H7 (cell line): ENCODE data around the gene TBCA. TPM values are rescaled to one million over a fixed set of nuclear protein-coding genes. Genes with fewer than 3 reads are reported as not detected.
"Not testable (repeated sequence)": the region's sequence is repeated elsewhere in the genome, so short reads cannot be mapped to it uniquely, and the experiment has no call there.

ENCODE experiments used
- DNase-seq: peaks from one replicate; pipeline ENCODE4 v3.0.0; 2012
- H3K27me3 ChIP-seq: 2 replicates; pipeline ENCODE4 v1.6.0; 2011; ENCODE audit warnings: mild to moderate bottlenecking, low read length; ENCODE audit not compliant: control insufficient read depth, insufficient read depth
- H3K36me3 ChIP-seq: replicated peaks from 2 replicates; pipeline ENCODE4 v1.5.1; 2011; ENCODE audit warnings: low read length; ENCODE audit not compliant: control insufficient read depth, insufficient read depth
- H3K4me3 ChIP-seq: 2 replicates; pipeline ENCODE4 v1.5.1; 2011; ENCODE audit warnings: low read depth, mild to moderate bottlenecking, control low read depth, low read length, moderate library complexity; ENCODE audit not compliant: insufficient read depth
- total RNA-seq: library from RNA; depleted of rRNA; stranded (reverse); fragments of >200 nt; shearing (Covaris generic); gene quantifications from 2 replicates; pipeline ENCODE4 v1.2.3, GENCODE V29; 2014

The TBCA gene
- total RNA-seq, 1 experiment from 2014 or later: 172 TPM

DNA sequence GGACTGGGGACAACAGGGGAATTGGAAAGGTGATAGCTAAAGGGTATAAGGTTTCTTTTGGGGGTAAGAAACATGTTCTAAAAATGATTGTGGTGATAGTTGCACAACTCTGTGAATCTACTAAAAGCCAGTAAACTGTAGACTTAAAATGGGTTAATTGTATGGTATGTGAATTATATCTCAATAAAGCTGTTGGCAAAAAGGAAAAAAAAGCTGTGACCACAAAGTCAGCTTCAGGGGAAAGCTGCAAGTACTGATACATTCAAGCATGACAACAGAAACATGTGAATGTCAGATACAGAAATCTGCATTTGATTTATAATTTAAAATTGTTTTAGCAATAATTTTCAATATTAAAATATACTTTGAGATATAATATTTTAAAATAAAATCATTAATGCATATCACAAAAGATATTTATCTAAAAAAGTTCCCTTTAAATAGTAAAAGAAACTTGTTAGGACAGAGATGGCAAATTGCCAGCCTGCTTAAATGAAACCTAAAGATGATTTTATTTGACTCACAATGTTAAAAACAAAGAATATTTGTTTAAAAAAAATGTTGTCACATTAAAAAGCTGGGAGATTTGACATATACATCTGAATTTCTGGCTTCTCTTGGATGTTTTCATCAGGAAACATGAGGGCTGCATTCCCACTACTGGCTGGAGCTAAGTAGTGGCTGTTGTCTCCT lies 66.0 kb downstream of the TBCA start:
- Histone ChIP-seq H3K27me3 (no peaks in the 10 kb centered on the region), H3K36me3 (peaks cover 12% of the 10 kb centered on the region), H3K4me3 (no peak overlapping the region)
- DNase-seq: no peak

DNA sequence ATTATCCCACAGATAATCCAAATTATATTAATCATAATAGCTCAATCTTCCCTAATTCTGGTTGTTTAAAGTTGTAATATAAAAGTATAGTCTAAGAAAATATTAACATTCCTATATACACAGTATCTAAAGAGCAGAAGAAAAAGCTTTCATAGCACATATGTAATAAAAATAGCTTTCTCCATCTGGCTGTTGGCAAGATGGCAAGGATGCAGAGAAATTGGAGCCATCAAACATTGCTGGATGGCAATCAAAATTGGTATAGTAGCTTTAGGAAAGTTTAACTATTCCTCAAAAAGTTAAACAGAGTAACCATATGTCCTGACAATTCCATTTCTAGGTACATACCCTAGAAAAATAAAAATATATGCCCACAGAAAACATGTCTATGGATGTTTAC lies 66.8 kb downstream of the TBCA start:
- Histone ChIP-seq H3K4me3 (no peak overlapping the region), H3K27me3 (no peaks in the 10 kb centered on the region), H3K36me3 (peaks cover 13% of the 10 kb centered on the region)
- DNase-seq: no peak

DNA sequence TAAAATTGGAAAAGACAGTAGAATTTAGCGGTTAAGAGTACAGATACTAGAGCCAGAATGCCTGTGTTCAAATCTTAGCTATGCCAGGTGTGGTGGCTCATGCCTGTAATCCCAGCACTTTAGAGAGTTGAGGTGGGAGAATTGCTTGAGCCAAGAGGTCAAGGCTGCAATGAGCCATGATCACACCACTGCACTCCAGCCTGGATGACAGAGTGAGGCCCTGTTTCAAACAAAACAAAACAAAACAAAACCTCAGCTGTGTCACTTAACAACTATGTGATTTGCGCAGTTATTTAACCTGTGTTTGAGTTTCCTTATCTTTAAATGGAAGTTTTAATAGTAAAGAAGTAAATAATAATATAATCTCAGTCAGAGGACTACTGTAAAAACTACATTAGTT lies 68.3 kb downstream of the TBCA start:
- no peaks in the 10 kb centered on the region for H3K27me3 ChIP-seq
- H3K36me3 ChIP-seq: peaks cover 17% of the 10 kb centered on the region
- no peak for DNase-seq
- H3K4me3 ChIP-seq: no peak overlapping the region

DNA sequence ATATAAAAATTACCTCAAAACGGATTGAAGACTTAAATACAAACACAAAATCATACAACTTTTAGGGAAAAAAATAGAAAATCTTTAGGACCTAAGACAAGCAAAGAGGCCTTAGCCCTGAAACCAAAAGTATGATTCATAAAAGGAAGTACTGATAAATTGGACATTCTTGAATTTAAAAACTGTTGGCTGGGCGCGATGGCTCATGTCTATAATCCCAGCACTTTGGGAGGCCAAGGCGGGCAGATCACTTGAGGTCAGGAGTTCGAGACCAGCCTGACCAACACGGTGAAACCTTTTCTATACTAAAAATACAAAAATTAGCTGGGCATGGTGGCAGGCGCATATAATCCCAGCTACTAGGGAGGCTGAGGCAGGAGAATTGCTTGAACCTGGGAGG lies 76.6 kb downstream of the TBCA start:
- DNase-seq: not testable (repeated sequence)

DNA sequence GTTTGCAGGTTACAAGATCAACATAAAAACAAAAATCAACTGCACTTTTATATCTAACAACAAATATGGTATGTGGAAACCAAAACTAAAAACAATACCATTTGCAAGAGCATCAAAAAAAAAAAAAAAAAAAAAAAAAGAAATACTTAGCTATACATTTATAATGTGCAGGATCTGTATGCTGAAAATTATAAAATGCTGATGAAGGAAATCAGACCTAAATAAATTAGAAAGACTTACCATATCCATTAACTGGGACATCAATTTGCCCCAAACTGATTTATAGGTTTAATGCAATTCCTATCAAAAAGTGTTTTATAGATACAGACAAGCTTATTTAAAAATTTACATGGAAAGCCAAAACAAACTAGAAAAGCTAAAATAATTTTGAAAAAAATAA lies 77.2 kb downstream of the TBCA start:
- Histone ChIP-seq H3K36me3 (peaks cover under 1% of the 10 kb centered on the region), H3K27me3 (no peaks in the 10 kb centered on the region), H3K4me3 (no peak overlapping the region)
- no peak for DNase-seq

More for the DNA sequence above, 76.6 kb downstream of the TBCA start:
- H3K27me3 ChIP-seq, H3K4me3 ChIP-seq, H3K36me3 ChIP-seq: not testable (repeated sequence)

DNA sequence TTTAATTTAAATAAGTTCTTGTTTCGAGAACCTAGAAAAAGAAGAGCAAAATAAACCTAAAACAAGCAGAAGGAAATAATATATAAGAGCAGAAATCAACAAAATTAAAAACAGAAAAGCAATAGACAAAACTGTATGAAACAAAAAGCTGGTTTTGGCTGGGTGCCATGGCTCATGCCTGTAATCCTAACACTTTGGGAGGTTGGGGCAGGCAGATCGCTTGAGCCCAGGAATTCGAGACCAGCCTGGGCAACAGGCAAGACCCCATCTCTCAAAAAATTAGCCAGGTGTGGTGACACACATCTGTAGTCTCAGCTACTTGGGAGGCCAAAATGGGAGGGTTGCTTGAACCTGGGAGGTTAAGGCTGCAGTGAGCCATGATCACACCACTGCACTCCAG lies 78.4 kb downstream of the TBCA start:
- H3K4me3 ChIP-seq: no peak overlapping the region
- no peaks in the 10 kb centered on the region; the same call in 1 of the 2 replicates for H3K36me3 ChIP-seq
- no peaks in the 10 kb centered on the region for H3K27me3 ChIP-seq
- DNase-seq: no peak

DNA sequence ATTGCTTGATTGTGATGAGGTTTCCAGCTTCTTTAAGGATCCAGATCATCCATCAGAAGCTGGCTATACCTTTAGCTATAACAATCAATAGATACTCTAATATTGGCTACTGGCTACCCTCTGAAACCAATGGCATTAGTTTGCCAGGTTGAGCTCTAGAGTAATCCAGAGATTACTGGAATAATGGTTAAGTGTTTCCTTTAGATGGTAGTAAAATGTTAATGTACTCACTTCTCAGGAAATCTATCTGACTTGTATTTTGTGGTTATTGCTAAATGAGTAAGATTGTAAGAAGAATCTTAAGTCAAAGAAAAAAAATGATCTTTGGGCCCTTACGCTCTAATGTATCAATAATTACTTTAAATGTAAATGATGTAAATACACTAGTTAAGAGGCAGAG lies 80.0 kb downstream of the TBCA start:
- DNase-seq: no peak
- Histone ChIP-seq H3K27me3 (no peaks in the 10 kb centered on the region), H3K4me3 (no peak overlapping the region), H3K36me3 (no peaks in the 10 kb centered on the region)

DNA sequence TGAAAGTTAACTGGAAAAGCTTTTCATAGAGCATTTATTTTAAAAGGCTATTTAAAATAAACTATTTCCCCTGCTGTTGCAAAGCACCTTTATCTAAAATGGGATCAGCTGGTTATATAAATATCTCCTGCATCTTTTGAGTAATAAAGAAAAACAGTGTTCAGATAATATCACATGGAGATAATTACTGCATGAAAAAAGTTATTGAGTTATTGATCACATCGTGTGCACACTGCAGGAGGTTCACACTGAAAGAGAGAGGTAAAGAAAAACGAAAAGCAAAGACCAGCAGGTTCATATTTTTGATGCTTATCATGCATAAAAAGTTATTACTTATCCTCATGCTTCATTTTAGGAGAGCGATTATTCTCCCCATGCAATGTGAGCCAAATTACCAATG lies 82.2 kb downstream of the TBCA start:
- no peak overlapping the region for H3K4me3 ChIP-seq

DNA sequence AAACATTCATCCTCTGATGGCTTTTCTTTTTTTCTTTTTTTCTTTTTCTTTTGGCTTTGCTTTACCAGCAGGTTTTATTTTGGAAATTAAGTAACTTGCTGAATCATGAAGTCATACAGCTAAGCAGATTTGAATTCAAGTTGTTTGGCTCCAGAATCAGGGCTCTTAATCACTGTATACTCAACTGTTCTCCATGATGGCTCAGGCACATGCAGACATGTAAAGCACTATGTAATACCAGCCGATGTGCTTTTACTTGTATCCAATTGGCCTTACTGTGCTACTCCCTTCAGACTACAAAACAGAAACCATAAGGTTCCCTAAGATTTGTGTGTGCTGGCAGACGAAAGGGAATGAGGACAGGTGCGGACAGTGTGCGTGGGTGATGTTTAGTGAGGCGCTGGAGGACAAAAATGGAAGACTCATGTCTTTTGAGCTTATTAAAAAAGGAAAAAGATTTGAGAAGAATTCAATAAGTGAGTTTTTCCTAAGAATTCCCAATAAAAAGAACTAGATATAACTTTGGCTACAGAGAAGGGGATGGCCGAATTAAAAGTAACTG lies 92.9 kb downstream of the TBCA start:
- Histone ChIP-seq H3K27me3 (no peaks in the 10 kb centered on the region), H3K36me3 (no peaks in the 10 kb centered on the region), H3K4me3 (no peak overlapping the region)
- no peak for DNase-seq

More for the DNA sequence above, 82.2 kb downstream of the TBCA start:
- Histone ChIP-seq H3K27me3 (no peaks in the 10 kb centered on the region), H3K36me3 (peaks cover 1% of the 10 kb centered on the region; the same call in 1 of the 2 replicates)
- DNase-seq: no peak

DNA sequence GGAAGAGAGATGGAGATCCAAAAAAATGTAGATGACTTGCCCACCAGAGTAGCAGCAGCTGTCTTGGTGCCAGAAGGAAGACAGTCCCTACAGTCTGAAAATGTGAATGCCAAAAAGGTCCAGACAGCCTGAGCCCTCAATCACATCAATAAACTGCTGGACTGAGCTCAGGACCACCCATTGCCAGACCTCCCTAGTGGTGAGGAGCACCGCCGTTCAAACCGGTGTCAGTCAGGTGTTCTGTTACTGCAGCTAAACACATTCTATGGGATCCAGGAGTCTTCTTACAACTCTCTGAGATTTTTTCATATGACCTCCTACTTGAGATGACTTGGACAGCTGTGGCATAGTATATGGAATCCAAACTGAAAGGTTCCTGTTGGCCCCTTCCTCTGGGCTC lies 105.6 kb downstream of the TBCA start:
- Histone ChIP-seq H3K4me3 (no peak overlapping the region), H3K27me3 (no peaks in the 10 kb centered on the region), H3K36me3 (no peaks in the 10 kb centered on the region)
- DNase-seq: no peak

DNA sequence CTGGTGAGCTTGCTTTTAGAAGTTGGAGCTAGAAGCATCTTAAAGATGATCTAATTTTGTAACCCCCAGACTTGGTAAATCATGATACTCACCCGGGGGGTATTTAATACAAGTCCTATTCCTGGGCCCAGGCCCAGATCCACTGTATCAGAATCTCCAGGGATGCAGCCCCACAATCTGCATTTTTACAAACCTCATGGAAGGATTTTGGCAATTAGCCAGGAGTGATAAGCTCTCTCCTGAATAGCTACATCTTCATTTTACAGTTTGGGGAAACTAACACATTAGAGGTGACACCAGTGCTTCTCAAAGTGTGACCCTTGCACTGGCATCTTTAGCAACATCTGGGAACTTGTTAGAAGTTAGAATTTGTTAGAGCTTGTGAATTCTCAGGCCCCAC lies 106.5 kb downstream of the TBCA start:
- DNase-seq: no peak
- Histone ChIP-seq H3K4me3 (no peak overlapping the region), H3K36me3 (no peaks in the 10 kb centered on the region), H3K27me3 (no peaks in the 10 kb centered on the region)

DNA sequence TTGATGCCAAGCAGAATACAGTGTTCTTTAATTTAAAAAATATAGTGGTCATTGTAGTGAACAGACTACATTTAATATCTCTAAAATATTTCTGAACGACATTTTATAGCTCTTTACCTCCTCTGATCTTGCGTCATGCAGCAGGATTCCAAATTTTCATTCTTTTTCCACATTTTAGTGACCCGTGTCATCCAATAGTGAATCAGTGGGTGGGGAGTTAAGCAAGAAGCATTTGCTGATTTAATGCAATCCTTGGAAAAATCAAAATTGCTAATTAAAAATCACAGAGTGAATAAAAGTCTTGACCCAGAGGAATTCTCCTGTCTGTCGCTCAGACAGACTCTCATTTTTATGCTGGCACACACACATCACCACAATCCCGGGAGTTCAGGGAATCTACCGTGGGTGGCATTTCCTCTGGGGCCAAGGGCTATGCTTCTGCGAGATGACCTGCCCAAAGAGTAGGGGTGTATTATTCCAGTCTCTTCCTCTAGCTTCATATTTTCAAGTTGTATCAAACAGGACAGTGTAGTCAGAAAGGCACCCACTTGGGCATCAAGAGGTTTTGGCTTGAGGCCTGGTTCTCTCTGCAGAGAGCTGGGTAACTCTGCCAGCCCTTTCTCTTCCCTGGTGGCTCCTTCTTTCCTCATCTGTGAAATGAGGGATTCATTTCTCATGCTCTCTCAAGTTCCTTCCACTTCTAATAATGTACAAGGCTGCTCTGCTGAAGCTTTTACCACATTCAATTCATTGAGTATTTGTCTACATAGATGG lies 112.9 kb downstream of the TBCA start:
- H3K36me3 ChIP-seq: no peaks in the 10 kb centered on the region
- no peak overlapping the region for H3K4me3 ChIP-seq
- DNase-seq: no peak
- no peaks in the 10 kb centered on the region for H3K27me3 ChIP-seq

DNA sequence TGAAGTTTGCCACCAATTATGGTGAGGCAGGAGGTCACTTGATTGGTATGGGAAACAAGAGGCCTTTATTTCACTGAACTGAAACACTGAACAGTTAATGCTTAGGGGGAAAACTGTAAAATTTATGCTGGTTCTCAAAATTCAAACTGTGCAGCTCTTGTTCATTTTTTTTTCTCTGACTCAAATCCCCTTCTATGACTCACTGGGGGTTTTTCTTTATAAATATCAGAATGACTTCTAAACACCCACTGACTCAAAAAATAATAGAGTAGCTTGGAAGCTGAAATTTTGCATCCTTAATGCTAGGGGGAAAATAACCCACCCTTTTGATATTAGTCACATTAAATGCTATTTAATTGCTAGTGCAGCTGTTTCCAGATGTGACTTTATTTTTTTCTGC lies 113.5 kb downstream of the TBCA start:
- DNase-seq: no peak
- Histone ChIP-seq H3K27me3 (no peaks in the 10 kb centered on the region), H3K4me3 (no peak overlapping the region), H3K36me3 (no peaks in the 10 kb centered on the region)

DNA sequence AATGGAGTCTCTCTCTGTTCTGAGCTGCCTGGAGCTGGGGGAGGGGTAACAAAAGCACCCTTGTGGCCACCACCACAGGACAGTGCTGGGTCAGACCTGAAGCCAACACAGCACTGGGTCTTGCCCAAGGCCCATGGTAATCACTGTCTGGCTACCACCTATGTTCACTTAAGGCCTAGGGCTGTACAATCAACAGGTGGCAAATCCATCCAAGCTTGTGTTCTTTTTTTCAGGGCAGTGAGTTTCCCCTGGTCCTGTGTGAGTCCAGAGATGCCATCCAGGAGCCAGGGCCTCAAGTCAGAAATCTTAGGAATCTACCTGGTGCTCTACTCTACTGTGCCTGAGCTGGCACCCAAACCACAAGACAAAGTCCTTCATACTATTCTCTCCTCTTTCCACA lies 117.5 kb downstream of the TBCA start:
- Histone ChIP-seq H3K27me3 (no peaks in the 10 kb centered on the region), H3K36me3 (no peaks in the 10 kb centered on the region), H3K4me3 (no peak overlapping the region)
- DNase-seq: no peak

DNA sequence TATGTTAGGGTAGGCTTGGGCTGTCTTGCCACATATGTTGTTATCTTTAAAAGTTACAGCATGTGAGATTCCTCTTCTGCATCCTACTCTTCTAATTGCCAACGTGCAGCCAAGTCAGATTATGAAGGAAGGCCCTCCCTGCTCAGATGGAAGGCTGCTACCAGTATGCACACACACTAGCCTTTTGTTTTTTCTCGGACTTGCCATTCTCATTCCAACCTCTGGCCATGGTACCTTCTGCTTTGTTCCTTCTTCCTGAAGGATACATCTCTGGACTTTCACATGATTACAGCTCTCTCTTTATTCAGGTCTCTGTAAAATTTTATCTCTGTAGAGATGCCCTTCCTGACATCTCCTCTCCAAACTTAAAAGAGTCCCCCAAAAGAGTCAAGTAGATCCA lies 124.8 kb downstream of the TBCA start:
- H3K4me3 ChIP-seq: no peak overlapping the region
- H3K36me3 ChIP-seq: no peaks in the 10 kb centered on the region
- H3K27me3 ChIP-seq: peaks cover 48% of the 10 kb centered on the region
- DNase-seq: no peak
